HG03108 (cell line): Measurements from ENCODE around the gene R3HCC1L.
"Not testable (repeated sequence)": the region's sequence is repeated elsewhere in the genome, so short reads cannot be mapped to it uniquely, and the experiment has no call there.

Source experiments
- ATAC-seq: cut with Tn5 transposase; IDR thresholded peaks from one replicate; pipeline ENCODE4 v1.9.1; 2021; ENCODE audit warnings: moderate library complexity; ENCODE audit not compliant: unreplicated experiment

The R3HCC1L gene

GRCh38 chr10:98224996-98225395 is 90.5 kb downstream of the R3HCC1L start:
- no peak for ATAC-seq

- no peak for ATAC-seq
Measured at GRCh38 chr10:98226508-98227144, 92.2 kb downstream of the R3HCC1L start.

GRCh38 chr10:98227713-98228112 is 93.3 kb downstream of the R3HCC1L start:
- not testable (repeated sequence) for ATAC-seq

- ATAC-seq: not testable (repeated sequence)
Measured at GRCh38 chr10:98228266-98228665, 93.8 kb downstream of the R3HCC1L start.

GRCh38 chr10:98231417-98231816 is 97.0 kb downstream of the R3HCC1L start:
- no peak for ATAC-seq

GRCh38 chr10:98235846-98236245 is 101.4 kb downstream of the R3HCC1L start:
- ATAC-seq: no peak

GRCh38 chr10:98236862-98237261 is 102.4 kb downstream of the R3HCC1L start:
- ATAC-seq: no peak

GRCh38 chr10:98238391-98238790 is 103.9 kb downstream of the R3HCC1L start:
- no peak for ATAC-seq

- no peak for ATAC-seq
Measured at GRCh38 chr10:98240524-98240923, 106.1 kb downstream of the R3HCC1L start.

- no peak for ATAC-seq
Measured at GRCh38 chr10:98242823-98243222, 108.4 kb downstream of the R3HCC1L start.

GRCh38 chr10:98244141-98244540 is 109.7 kb downstream of the R3HCC1L start:
- ATAC-seq: no peak

GRCh38 chr10:98244586-98244985 is 110.1 kb downstream of the R3HCC1L start:
- ATAC-seq: no peak

- no peak for ATAC-seq
Measured at GRCh38 chr10:98246911-98247805, 112.7 kb downstream of the R3HCC1L start.

- no peak for ATAC-seq
Measured at GRCh38 chr10:98248018-98248417, 113.6 kb downstream of the R3HCC1L start.

- no peak for ATAC-seq
Measured at GRCh38 chr10:98249134-98249533, 114.7 kb downstream of the R3HCC1L start.

- no peak for ATAC-seq
Measured at GRCh38 chr10:98251399-98251798, 116.9 kb downstream of the R3HCC1L start.

GRCh38 chr10:98252464-98252863 is 118.0 kb downstream of the R3HCC1L start:
- no peak for ATAC-seq

- ATAC-seq: no peak
Measured at GRCh38 chr10:98253499-98253898, 119.0 kb downstream of the R3HCC1L start.

GRCh38 chr10:98254234-98254974 is 119.9 kb downstream of the R3HCC1L start:
- ATAC-seq: no peak

- ATAC-seq: no peak
Measured at GRCh38 chr10:98255146-98255877, 120.9 kb downstream of the R3HCC1L start.

- ATAC-seq: no peak
Measured at GRCh38 chr10:98256692-98257091, 122.2 kb downstream of the R3HCC1L start.
